PC-9 (cell line): ENCODE data around the gene GHRH.

Source experiments
- EZH2 ChIP-seq: fragments of 200-600 bp; sonication (generic); IDR thresholded peaks from 2 replicates; pipeline ENCODE4 v1.8.0; 2017; ENCODE audit warnings: antibody characterized with exemption, low read depth
- TF ChIP-seq, protein P1 (sequence below): fragments of 200-600 bp; sonication (generic); conservative IDR thresholded peaks from 2 replicates; pipeline ENCODE4 v1.6.1; 2017; ENCODE audit warnings: mixed run types, antibody characterized with exemption, mild to moderate bottlenecking, moderate library complexity

DNA sequence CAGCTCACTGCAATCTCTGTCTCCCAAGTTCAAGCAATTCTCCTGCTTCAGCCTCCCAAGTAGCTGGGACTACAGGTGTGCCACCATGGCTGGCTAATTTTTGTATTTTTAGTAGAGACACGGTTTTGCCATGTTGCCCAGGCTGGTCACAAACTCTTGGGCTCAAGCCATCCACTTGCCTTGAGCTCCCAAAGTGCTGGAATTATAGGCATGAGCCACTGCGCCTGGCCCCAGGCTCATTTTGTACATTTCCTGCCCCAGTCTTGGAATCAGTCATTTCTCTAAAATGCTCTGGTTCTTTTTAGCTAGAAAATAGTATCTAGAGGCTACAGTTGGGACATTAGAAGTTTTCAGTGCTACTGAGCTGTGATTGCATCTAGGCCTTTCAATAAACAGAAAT, 41.4 kb upstream of the GHRH start:
- TF ChIP-seq, protein P1, sequence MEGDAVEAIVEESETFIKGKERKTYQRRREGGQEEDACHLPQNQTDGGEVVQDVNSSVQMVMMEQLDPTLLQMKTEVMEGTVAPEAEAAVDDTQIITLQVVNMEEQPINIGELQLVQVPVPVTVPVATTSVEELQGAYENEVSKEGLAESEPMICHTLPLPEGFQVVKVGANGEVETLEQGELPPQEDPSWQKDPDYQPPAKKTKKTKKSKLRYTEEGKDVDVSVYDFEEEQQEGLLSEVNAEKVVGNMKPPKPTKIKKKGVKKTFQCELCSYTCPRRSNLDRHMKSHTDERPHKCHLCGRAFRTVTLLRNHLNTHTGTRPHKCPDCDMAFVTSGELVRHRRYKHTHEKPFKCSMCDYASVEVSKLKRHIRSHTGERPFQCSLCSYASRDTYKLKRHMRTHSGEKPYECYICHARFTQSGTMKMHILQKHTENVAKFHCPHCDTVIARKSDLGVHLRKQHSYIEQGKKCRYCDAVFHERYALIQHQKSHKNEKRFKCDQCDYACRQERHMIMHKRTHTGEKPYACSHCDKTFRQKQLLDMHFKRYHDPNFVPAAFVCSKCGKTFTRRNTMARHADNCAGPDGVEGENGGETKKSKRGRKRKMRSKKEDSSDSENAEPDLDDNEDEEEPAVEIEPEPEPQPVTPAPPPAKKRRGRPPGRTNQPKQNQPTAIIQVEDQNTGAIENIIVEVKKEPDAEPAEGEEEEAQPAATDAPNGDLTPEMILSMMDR: no peak
- TF ChIP-seq EZH2: no peak
